NCI-H1417 (cell line): ENCODE measurements around the gene NEDD8.
A peak's percentile ranks its signal among the peaks of the same experiment; 100 is the strongest.
"Not testable (repeated sequence)": the region's sequence is repeated elsewhere in the genome, so short reads cannot be mapped to it uniquely, and the experiment has no call there.

Experiments
- DNase-seq, 3 experiments: peaks; one replicate each; lab custom pipeline; 2025; lab: John Stamatoyannopoulos, UW

Gene NEDD8

DNA sequence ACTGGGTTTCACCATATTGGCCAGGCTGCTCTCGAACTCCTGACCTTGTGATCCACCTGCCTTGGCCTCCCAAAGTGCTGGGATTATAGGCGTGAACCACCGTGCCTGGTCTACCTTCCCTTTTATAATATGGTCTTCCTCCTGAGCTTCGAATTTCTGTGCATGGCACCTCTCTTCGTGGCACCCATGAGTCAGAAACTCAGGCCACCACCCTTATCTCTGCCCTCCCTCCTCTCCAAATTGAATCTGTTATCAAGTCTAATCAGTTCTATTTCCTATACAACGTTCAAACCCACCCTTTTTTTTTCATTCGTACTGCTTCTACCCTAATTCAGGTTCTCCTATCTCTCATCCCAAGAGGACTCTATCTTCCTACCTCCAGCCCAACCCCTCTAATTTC lies 15.3 kb upstream of the NEDD8 start:
- no peak for DNase-seq

DNA sequence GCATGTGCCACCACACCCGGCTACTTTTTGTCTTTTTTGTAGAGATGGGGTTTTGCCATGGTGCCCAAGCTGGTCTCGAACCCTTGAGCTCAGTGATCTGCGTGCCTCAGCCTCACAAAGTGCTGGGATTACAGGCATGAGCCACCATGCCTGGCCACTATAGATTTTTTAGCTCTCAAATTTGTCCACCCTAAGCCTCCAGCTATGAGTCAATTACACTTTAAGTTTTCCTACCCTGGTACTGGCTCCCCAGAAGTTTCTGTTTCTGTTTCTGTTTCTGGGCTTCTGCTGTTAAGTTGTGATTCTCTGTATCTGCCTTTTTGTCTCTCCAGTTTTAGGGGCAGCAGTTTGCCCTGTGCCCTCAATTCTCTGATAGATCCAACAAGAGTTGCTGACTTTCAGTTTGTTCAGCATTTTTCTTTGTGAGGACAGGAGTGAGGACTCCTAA lies 14.6 kb upstream of the NEDD8 start:
- no peak for DNase-seq

DNA sequence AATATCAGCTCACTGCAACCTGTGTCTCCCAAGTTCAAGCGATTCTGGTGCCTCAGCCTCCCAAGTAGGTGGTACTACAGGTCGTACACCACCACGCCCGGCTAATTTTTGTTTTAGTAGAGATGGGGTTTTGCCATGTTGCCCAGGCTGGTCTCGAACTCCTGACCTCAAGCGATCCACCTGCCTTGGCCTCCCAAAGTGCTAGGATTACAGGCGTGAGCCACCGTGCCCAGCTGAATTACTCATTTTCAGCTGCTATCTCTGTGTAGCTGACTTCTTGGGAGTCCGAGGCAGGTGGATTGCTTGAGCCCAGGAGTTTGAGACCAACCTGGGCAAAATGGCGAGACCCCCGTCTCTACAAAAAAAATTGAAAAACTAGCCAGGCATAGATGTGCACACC lies 13.2 kb upstream of the NEDD8 start:
- not testable (repeated sequence) for DNase-seq

DNA sequence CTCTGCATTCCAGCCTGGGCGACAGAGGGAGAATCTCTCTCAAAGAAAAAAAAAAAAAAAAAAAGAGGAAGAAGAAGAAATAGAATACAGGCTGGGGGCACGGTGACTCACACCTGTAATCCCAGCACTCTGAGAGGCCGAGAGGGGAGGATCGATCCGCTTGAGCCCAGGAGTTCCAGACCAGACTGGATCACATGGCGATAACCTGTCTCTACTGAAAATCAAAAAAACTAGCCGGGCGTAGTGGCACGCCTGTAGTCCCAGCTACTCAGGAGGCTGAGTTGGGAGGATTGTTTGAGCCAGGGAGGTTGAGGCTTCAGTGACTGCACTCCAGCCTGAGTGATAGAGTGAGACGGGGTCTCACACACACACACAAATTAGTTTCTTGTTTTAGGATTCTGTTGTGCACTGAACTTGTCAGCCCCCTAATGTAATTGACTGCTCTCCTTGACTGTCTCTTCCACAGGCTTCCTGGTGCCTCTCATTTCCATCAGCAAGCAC lies 11.2 kb upstream of the NEDD8 start:
- no peak for DNase-seq

DNA sequence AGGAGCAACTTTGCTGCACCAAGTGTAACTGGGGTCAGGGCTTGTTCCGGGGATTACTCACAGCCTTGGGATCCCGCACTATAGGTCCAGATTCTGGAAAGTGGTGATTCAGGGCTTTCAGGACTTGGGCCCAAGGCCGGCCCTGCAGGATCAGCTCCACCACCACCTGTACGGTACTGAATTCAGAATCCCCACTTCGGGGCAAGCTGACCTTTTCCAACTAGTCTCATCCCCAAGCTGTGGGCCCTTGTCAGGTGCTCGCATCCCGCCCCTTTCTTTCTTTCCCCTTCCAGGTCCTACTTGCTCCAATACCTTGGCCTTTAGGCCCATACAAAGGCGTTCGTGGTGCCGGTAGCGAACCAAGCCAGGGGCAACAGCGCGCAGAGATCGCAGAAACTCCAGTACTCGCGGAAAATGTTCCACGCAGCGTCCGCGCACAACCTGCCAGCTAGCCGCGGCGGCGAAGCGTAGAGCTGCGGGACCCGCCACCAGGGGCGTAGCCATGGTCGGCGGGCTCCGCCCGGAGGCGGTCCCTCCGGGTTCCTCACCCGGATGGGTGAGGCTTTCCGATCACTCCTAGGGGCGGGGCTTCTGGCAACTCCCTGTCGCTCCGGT lies 9.8 kb upstream of the NEDD8 start:
- DNase-seq: peak; percentile 94 to 100 (median 99)

DNA sequence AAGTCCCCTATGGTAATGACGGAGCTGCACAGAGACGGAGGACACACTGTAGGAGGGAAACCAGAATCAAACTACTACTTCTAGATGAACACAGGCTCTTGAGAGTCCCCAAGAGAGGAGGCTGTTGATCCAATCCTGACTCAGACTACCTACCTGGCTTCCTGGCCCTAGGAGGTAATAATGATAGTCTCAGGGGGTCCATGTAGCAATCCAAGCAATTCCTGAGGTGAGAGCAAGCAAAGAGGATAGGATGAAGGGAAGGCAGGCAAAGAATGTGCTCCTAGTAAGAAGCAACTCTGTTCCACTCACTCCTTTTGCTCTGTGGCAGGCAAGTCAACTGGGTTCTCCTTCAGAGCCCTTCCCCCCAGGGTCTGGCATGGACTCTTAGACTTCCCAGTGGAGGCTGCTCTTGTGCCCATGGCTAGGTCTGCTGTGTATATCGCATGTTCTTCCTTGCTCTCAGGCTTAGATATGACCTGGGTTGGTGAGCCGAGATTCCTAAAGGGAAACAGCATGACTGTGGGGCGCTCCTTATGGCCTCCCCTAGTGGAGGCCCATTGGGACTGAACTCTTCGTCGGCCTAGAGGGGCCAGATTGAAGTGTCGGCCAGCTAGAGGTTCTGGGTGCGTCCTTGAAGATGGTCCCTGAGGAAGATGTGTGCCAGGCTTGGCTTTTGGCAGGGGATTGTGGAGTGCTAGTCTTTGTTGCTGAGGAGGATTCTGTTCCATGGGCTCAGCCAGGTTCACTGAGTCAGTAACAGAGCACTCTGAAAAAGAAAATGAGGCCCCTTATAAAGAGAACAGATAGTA lies 8.1 kb upstream of the NEDD8 start:
- DNase-seq: no peak

DNA sequence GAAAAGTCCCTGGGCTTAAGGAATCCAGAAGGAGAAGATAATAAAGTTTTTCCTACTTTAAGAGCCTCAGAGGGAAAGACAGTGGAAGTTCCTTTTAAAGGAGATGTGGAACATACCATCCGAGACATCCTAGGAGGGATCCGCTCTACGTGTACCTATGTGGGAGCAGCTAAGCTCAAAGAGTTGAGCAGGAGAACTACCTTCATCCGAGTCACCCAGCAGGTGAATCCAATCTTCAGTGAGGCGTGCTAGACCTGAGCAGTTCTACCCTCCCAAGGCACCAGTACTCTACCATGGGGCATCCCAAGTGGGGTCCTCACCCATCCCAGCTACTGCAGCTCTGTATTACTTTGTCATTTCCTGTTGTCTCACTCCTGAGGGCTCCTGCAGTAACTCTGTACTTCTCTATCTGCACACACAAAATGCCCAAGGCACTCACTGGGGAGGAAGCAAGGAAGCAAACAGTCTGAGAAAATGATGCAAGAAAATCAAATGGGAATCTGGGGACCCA lies 6.4 kb upstream of the NEDD8 start:
- no peak for DNase-seq

DNA sequence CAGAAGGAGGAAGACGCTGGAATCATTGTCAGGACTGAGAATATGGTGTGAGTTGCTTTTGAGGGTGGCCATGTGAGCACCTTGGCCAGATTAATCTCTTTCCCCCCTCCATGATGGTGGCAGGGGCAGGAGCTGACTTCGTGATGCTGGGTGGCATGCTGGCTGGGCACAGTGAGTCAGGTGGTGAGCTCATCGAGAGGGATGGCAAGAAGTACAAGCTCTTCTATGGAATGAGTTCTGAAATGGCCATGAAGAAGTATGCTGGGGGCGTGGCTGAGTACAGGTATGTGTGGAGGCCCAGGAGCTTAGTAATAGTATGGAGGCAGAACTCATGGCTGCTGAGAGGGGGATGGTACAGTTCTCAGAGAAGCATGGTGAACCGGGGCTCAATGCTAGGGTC lies 6.0 kb upstream of the NEDD8 start:
- no peak for DNase-seq

DNA sequence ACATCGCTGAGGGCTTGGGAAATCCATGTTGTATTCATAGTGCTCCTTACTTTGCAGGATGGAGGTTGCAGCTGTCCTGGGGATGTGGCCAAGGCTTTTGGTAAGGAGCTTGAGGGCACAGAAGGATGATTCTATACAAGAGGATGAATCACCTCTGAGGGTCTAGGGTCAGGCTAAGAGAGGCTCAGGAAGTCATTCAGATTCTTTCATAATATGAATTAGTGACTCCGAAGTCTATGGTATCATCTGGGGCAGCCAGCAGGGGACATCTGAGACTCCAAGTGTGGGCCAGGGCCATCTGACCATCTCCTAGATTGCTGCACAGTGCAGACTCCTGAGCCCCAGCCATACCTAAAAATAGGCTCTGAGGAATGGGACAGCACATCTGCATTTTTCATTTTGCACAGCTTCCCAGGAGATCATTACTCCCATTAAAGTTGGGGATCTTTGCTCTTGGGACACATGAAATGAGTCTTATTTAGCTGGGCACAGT lies 5.3 kb upstream of the NEDD8 start:
- DNase-seq: no peak

DNA sequence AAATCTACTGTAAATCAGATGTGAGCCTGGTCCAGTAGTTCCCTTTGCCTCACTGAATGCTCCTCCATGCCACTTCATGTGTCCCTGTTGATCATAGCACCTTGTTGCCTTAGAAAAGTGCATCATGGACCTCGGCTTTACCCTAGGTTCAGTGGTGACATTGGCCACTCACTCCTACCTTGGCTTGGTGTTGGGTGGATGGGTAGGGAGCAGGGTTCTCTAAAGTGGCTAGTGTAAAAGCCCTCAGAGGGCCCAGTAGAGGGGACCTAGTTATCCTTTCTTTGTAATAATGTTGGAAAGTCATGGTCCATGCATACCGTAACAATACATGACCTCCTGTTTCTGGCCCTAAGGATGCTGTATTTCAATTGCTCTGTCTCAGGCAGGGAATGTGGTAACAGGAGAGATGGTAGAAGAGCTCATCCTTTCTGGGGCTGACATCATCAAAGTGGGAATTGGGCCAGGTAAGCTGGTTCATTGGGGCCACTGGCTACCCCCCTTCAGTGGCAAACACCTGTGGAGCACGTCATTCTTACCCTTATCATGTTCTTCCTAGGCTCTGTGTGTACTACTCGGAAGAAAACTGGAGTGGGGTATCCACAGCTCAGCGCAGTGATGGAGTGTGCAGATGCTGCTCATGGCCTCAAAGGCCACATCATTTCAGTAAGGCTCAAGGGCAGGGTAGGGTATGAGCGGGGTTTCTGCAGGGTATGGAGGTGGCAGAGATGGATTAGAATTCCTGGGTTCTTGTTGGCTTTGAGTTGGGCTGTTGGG lies 4.7 kb upstream of the NEDD8 start:
- no peak for DNase-seq

DNA sequence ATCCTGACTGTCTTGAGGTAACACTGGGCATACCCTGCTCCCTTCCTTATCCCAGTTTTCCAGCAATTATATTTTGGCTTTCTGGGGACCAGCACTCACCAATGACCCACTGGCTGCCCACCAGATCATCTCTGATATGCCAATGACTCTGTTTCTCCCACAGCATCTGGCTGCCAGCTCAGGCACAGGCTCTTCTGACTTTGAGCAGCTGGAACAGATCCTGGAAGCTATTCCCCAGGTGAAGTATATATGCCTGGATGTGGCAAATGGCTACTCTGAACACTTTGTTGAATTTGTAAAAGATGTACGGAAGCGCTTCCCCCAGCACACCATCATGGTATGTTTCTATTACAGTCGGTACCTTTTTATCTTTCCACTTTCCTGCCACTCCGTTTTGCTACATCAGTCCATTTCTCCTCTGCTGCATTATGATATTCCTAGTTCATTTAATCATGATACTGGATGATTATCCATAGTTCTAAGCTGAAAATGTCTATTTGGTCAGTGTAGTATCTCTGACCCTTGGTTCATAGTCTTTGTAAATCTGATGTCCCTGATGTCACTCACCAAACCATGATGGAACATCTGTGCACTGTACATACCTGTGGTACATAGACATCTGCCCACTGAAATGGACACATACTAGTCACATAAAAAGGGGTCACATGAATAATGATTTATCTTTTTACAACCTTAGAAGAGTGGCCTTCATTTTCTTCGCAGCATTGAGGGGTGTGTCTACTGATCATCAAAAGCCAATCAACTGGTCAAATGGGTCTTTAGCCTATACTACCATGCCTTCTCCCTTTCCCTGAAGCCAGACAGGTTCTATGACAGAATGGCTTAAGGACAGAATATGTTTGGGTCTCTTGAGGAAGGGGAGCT lies 3.9 kb upstream of the NEDD8 start:
- no peak for DNase-seq

DNA sequence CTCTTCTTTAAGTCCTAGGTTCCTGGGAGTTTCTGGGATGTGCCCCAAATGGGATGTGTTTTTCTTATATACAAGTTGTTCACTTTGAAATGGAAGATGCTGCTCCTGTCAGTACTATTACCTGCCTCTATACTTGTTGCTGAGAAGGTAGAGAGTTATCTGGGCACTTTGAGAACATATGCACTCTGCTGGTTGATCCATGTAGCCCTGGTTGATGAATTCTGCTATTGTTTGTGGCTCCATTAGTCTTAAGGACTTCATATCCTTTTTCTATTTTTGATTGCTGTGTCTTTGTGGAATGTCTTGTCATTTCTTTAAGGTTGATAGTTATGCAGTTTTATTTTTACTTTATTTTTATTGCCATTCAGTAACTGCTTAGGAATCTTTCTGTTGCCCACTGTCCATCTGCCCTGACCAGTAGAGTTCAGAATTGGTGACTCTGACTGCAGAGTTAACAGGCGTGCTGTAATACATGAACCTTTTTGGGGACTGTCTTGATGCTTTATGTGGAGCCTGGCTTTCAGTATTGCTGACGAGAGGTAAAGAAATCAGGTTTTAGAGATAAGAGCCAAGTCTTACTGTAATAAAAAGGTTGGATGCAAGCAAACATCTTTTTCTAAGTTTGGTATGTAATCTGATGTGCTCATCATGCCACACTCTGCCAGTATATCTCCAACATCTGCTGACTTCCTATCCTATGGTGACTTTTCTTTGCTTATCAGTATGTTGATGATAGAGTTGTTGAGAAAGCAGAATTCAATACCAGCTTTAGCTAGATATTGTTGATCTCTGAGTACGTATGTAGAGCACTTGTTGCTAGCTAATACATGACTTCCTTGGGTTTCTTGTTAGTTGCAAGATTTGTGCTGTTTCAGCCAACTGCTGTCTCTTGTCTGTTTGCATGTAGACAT lies 2.2 kb upstream of the NEDD8 start:
- no peak for DNase-seq

DNA sequence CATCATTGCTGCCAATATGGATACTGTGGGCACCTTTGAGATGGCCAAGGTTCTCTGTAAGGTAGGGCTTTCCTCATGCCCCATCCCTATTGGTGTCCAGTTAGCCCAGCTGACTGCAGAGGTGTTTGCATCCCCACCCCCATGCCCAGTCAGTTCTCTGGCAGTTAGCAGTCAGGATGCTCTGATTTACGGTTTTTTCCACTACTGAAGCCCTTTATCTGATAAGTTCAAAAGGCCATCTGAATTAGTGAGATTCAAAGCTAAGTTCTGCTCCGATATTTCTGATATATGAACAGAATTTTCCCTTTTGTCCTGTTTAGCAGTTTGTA lies 1.3 kb upstream of the NEDD8 start:
- peak in 1 of 3 experiments; percentile 38 for DNase-seq

DNA sequence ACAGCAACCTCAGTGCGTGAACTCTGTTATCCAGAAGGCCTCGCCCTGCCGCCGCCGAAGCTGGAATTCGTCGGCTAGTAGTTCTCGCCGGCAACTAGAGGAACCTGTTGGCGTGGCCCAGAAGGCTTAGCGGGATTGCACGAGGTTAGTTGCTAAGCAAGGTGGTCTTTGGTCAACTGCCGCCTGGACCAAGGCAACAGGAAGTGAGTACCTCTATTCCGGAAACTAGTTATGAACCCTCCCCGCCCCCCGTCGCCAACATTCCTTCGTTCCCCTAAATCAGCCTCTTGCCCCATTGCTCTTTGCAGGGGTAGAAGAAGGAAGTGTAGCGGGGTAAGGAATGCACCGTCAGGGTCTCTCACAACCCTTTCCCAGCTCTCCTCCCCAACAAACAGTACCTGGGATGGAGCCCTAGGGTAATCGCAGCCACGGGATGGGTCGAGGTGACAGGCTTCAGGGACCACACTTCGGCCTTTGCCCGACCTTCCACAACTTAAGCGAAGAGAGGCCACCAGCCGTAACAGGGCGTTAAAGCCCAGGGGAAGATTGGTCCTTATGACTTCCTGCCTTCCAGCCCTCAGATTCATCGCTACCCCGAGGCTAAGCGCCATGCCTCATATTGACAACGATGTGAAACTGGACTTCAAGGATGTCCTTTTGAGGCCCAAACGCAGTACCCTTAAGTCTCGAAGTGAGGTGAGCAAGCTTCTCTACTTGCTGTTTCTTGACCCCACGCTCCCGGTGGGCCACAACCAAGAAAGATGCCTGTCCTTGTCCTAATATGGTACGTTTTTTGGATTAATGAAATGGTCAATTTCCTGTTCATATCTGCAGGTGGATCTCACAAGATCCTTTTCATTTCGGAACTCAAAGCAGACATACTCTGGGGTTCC lies 724 bp upstream of the NEDD8 start, which contains the start of gene GMPR2:
Gene GMPR2, plus strand, starts transcription at position 285 of the 893 bp plus-strand sequence. Its CDS starts 325 bp downstream, at position 610.
- DNase-seq: peak in 2 of 3 experiments; percentile 78 to 93

DNA sequence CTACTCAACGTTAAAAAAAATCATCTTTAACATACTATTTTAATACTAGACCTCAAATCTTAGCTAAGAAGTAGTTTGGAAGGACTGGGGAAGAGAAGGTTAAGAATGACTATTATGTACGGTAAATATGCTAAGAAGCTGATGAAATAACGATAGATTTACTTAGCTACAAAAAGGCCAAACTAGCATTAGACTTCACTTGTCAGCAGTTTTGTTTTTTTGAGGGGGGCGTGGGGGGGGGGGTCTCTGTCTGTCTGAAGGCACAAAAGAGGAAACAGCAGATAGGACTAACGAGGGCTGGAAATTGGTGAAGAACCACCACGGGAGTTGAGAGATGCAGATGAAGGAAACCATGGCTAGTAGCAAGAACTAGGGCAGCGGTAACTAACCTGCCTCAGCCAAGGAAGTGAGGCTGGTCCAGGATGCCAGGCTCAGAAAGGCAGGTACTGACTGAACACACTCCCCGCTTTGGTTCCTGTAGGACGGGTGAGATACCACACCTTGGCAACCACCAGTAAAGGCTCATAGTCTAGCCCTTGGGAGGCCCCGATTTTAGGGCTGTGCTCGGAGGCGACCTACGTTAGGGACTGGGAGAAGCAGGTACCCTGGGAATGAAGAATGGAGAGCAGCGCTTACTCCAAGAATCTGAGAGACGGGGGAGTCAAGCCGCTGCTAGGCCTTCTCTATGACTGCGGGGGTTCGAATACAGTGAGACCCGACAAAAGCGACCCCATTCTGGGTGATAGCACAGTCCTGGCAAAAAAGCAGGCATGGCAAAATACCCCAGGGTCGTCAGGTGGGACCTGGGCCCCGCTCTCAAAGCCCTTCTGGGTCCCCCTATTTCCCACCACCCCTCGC lies 675 bp downstream of the NEDD8 start:
- peak in 1 of 3 experiments; percentile 58 for DNase-seq

DNA sequence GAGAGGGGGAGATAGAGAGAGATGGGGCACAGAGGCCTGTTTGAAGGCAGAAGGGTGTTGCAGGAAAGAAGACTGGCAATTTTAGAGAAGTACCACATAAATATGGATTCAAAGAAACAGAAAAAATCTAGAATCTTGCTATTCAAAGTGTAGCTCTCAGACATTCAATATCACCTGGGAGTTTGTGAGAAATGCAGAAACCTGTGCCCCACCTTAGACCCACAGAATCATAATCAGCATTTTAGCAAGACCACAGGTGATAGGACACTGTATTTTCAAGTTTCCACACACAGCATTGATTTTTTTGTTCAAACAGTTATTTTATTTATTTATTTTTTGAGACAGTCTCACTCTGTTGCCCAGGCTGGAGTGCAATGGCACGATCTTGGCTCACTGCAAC lies 3.3 kb downstream of the NEDD8 start:
- no peak for DNase-seq

DNA sequence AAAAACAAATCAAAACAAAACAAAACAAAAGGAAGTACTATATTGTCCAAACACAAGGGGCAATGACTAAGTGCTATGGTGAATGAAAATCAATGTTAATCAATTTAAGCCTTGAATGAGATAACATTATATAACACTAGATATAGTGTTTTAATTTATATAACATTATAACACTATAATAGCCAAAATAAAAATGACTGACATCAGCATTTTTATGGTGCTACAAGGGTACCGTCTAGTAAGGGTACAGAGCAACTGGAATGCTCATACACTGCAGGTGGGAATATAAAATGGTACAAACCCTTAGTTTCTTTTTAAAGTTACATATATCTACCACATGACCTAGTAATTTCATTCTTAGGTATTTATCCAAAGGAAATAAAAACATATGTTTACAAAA lies 5.7 kb downstream of the NEDD8 start:
- DNase-seq: no peak

DNA sequence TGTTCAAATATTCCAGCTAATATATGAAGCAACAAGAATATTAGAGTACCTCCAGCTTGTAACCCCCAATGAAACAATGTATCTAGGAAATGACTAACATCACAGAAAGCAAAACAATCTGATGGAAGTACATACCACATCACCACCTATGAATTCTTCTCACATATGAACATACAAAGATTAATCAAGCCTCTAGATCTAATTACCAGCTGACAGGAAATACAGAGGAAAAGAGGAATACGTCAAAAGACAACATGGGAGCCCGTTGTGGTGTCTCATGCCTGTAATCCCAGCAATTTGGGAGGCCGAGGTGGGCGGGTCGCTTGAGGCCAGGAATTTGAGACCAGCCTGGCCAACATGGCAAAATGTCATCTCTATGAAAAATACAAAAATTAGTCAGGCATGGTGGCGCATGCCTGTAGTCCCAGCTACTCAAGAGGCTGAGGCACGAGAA lies 7.5 kb downstream of the NEDD8 start:
- DNase-seq: no peak
